Measurements from ENCODE around the gene PILRA.

DNA sequence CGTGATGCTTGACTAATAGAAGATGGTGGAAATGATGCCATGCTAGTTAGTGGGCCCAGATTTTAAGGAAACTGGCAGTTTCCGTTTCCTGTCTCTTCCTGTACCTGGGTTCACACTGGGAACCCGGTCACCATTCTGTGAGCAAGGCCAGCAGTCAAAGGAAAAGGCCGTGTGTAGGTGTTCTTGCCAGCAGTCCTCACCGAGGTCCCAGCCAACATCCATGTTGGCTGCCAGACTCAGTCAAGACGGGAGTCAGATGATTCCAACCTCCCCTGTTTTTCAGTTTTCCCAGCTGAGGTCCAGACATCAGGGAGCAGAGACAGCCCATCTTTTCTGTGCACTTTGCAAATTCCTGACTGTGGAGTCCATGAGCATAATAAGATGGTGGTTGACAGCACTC lies 30.5 kb upstream of the PILRA start:
- TF ChIP-seq, protein P1, sequence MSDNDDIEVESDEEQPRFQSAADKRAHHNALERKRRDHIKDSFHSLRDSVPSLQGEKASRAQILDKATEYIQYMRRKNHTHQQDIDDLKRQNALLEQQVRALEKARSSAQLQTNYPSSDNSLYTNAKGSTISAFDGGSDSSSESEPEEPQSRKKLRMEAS (IDR thresholded peaks at IDR 0.05) = no peak
- TF ChIP-seq, protein P2, sequence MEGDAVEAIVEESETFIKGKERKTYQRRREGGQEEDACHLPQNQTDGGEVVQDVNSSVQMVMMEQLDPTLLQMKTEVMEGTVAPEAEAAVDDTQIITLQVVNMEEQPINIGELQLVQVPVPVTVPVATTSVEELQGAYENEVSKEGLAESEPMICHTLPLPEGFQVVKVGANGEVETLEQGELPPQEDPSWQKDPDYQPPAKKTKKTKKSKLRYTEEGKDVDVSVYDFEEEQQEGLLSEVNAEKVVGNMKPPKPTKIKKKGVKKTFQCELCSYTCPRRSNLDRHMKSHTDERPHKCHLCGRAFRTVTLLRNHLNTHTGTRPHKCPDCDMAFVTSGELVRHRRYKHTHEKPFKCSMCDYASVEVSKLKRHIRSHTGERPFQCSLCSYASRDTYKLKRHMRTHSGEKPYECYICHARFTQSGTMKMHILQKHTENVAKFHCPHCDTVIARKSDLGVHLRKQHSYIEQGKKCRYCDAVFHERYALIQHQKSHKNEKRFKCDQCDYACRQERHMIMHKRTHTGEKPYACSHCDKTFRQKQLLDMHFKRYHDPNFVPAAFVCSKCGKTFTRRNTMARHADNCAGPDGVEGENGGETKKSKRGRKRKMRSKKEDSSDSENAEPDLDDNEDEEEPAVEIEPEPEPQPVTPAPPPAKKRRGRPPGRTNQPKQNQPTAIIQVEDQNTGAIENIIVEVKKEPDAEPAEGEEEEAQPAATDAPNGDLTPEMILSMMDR (IDR thresholded peaks at IDR 0.05; ENCODE audit: low read depth, low read length, missing input control) = no peak
- TF ChIP-seq, protein P3, sequence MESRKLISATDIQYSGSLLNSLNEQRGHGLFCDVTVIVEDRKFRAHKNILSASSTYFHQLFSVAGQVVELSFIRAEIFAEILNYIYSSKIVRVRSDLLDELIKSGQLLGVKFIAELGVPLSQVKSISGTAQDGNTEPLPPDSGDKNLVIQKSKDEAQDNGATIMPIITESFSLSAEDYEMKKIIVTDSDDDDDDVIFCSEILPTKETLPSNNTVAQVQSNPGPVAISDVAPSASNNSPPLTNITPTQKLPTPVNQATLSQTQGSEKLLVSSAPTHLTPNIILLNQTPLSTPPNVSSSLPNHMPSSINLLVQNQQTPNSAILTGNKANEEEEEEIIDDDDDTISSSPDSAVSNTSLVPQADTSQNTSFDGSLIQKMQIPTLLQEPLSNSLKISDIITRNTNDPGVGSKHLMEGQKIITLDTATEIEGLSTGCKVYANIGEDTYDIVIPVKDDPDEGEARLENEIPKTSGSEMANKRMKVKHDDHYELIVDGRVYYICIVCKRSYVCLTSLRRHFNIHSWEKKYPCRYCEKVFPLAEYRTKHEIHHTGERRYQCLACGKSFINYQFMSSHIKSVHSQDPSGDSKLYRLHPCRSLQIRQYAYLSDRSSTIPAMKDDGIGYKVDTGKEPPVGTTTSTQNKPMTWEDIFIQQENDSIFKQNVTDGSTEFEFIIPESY (IDR thresholded peaks at IDR 0.05) = no peak
- TF ChIP-seq JUND (IDR thresholded peaks at IDR 0.05) (no peak), RAD21 (IDR thresholded peaks at IDR 0.05) (no peak), HNF4G (IDR thresholded peaks at IDR 0.05) (no peak), YY1 (IDR thresholded peaks at IDR 0.05) (no peak), TAF1 (conservative IDR thresholded peaks at IDR 0.05) (no peak), RXRA (IDR thresholded peaks at IDR 0.05) (no peak), FOXA2 (IDR thresholded peaks at IDR 0.05) (no peak), SP1 (IDR thresholded peaks at IDR 0.05) (no peak)
- TF ChIP-seq, protein P4, sequence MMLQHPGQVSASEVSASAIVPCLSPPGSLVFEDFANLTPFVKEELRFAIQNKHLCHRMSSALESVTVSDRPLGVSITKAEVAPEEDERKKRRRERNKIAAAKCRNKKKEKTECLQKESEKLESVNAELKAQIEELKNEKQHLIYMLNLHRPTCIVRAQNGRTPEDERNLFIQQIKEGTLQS (IDR thresholded peaks at IDR 0.05) = no peak
